IMR-90 (cell line): ENCODE results near the gene SSR2. TPM values are rescaled to one million over a fixed set of nuclear protein-coding genes. Genes with fewer than 3 reads are reported as not detected.

Experiments
- ATAC-seq: fragments of 200-7000 bp; cut with Tn5 transposase; 2 replicates; pipeline ENCODE4 v1.9.1; 2020; ENCODE audit warnings: low read depth, mild to moderate bottlenecking, moderate library complexity
- BruUV-seq: library from RNA; stranded (reverse); fragments of 400-500 nt; replicated peaks from 2 replicates; lab custom pipeline; 2021; lab: Mats Ljungman, UMichigan
- CTCF ChIA-PET: fragments of 300-600 bp; formaldehyde crosslinking; extraction: SDS; loops from one replicate; lab custom pipeline; 2021; ENCODE audit warnings: antibody characterized with exemption; lab: Yijun Ruan, JAX
- POLR2A ChIA-PET: fragments of 300-600 bp; sonication (Branson Sonifier 250); formaldehyde crosslinking; loops from one replicate; lab custom pipeline; 2022; ENCODE audit warnings: antibody characterized with exemption; ENCODE audit not compliant: unreplicated experiment; lab: Charles Lee
- DNase-seq: peaks from one replicate; pipeline ENCODE4 v3.0.0; 2013
- H2AFZ ChIP-seq: replicated peaks from 2 replicates; pipeline ENCODE3; 2013; ENCODE audit warnings: low read length, mild to moderate bottlenecking; ENCODE audit not compliant: poor library complexity
- H2AK5ac ChIP-seq: 2 replicates; pipeline ENCODE4 v1.6.1; 2013; ENCODE audit warnings: low read depth, low read length, inconsistent platforms
- H2AK9ac ChIP-seq: replicated peaks from 2 replicates; pipeline ENCODE3; 2013; ENCODE audit warnings: mild to moderate bottlenecking, low read depth, low read length, moderate library complexity; ENCODE audit not compliant: poor library complexity
- H2BK120ac ChIP-seq: 2 replicates; pipeline ENCODE4 v1.6.1; 2013; ENCODE audit warnings: low read depth, low read length, inconsistent platforms
- H2BK15ac ChIP-seq: 3 replicates; pipeline ENCODE4 v1.6.1; 2013; ENCODE audit warnings: low read depth, low read length, inconsistent platforms
- H2BK20ac ChIP-seq: 2 replicates; pipeline ENCODE4 v1.6.1; 2013; ENCODE audit warnings: low read depth, mild to moderate bottlenecking, inconsistent platforms, low read length, moderate library complexity
- H2BK5ac ChIP-seq: 2 replicates; pipeline ENCODE4 v1.6.1; 2013; ENCODE audit warnings: mild to moderate bottlenecking, low read depth, low read length, inconsistent platforms; ENCODE audit not compliant: poor library complexity, severe bottlenecking
- H3K14ac ChIP-seq: replicated peaks from 2 replicates; pipeline ENCODE4 v1.6.1; 2013; ENCODE audit warnings: low read depth, low read length, inconsistent platforms
- H3K18ac ChIP-seq: 2 replicates; pipeline ENCODE4 v1.6.1; 2013; ENCODE audit warnings: low read depth, low read length, control low read depth
- H3K23ac ChIP-seq: 2 replicates; pipeline ENCODE4 v1.6.1; 2013; ENCODE audit warnings: low read depth, low read length, inconsistent platforms
- H3K27ac ChIP-seq: 2 replicates; pipeline ENCODE4 v1.5.1; 2013; ENCODE audit warnings: mild to moderate bottlenecking, control low read depth, low read length; ENCODE audit not compliant: insufficient read depth
- H3K27me3 ChIP-seq: 2 replicates; pipeline ENCODE4 v1.6.1; 2013; ENCODE audit warnings: low read length; ENCODE audit not compliant: control insufficient read depth, insufficient read depth
- H3K36me3 ChIP-seq: 2 replicates; pipeline ENCODE4 v1.6.1; 2013; ENCODE audit warnings: low read length, mixed read lengths; ENCODE audit not compliant: control insufficient read depth, insufficient read depth
- H3K4ac ChIP-seq: 2 replicates; pipeline ENCODE4 v1.6.1; 2013; ENCODE audit warnings: low read depth, low read length, inconsistent platforms
- H3K4me1 ChIP-seq: 2 replicates; pipeline ENCODE4 v1.6.1; 2013; ENCODE audit warnings: low read length, mixed read lengths; ENCODE audit not compliant: control insufficient read depth, insufficient read depth
- H3K4me2 ChIP-seq: 2 replicates; pipeline ENCODE4 v1.6.1; 2013; ENCODE audit warnings: low read depth, mild to moderate bottlenecking, control low read depth, low read length, moderate library complexity
- H3K4me3 ChIP-seq: 2 replicates; pipeline ENCODE4 v1.5.1; 2013; ENCODE audit warnings: low read depth, mild to moderate bottlenecking, control low read depth, low read length, moderate library complexity; ENCODE audit not compliant: insufficient read depth
- H3K56ac ChIP-seq: 2 replicates; pipeline ENCODE4 v1.6.1; 2013; ENCODE audit warnings: low read length, inconsistent platforms; ENCODE audit not compliant: insufficient read depth; ENCODE audit errors: extremely low read depth
- H3K79me1 ChIP-seq, 2 experiments: 2 replicates each; pipeline ENCODE4 v1.6.1; 2013; ENCODE audit warnings: low read length in 2 of 2, inconsistent platforms in 1 of 2, low read depth in 1 of 2
- H3K9ac ChIP-seq: 2 replicates; pipeline ENCODE4 v1.6.1; 2013; ENCODE audit warnings: low read depth, low read length, control low read depth
- H3K9me1 ChIP-seq: 2 replicates; pipeline ENCODE4 v1.6.1; 2013; ENCODE audit warnings: low read length, inconsistent platforms; ENCODE audit not compliant: insufficient read depth
- H3K9me3 ChIP-seq: 2 replicates; pipeline ENCODE4 v1.6.1; 2013; ENCODE audit warnings: low read length; ENCODE audit not compliant: control insufficient read depth, insufficient read depth
- H4K20me1 ChIP-seq: 2 replicates; pipeline ENCODE4 v1.6.1; 2013; ENCODE audit warnings: low read length, inconsistent platforms; ENCODE audit not compliant: insufficient read depth
- H4K5ac ChIP-seq: 2 replicates; pipeline ENCODE4 v1.6.1; 2013; ENCODE audit warnings: mild to moderate bottlenecking, low read depth, low read length, control low read depth
- H4K8ac ChIP-seq, 2 experiments: 2 replicates each; pipeline ENCODE4 v1.6.1; 2013; ENCODE audit warnings: low read depth in 2 of 2, low read length in 2 of 2, control low read depth in 1 of 2, inconsistent platforms in 1 of 2
- H4K91ac ChIP-seq: 2 replicates; pipeline ENCODE4 v1.6.1; 2013; ENCODE audit warnings: low read depth, low read length, inconsistent platforms; ENCODE audit not compliant: insufficient read depth
- CEBPB ChIP-seq: IDR thresholded peaks from 2 replicates; pipeline ENCODE4 v1.6.1; 2012; ENCODE audit warnings: low read depth, low read length, improper control_type of control experiment
- CTCF ChIP-seq: conservative IDR thresholded peaks from 2 replicates; pipeline ENCODE4 v1.5.1; 2012; ENCODE audit warnings: mild to moderate bottlenecking, low read depth, low read length, improper control_type of control experiment
- ELK1 ChIP-seq: fragments of 150-350 bp; IDR thresholded peaks from 2 replicates; pipeline ENCODE4 v1.6.1; 2016; ENCODE audit warnings: low read depth, mild to moderate bottlenecking, low read length, moderate library complexity, borderline replicate concordance
- FOS ChIP-seq: fragments of 150-350 bp; IDR thresholded peaks from 2 replicates; pipeline ENCODE4 v1.6.1; 2016; ENCODE audit warnings: low read depth, low read length
- MAFK ChIP-seq: IDR thresholded peaks from 2 replicates; pipeline ENCODE4 v1.6.1; 2012; ENCODE audit warnings: low read depth, low read length, improper control_type of control experiment
- MAZ ChIP-seq: IDR thresholded peaks from 2 replicates; pipeline ENCODE4 v1.6.1; 2012; ENCODE audit warnings: low read depth, mild to moderate bottlenecking, low read length, improper control_type of control experiment, moderate library complexity, borderline replicate concordance
- MXI1 ChIP-seq: IDR thresholded peaks from 2 replicates; pipeline ENCODE4 v1.6.1; 2012; ENCODE audit warnings: low read depth, mild to moderate bottlenecking, low read length, moderate library complexity, borderline replicate concordance
- NFE2L2 ChIP-seq: fragments of 150-350 bp; IDR thresholded peaks from 2 replicates; pipeline ENCODE4 v1.6.1; 2016; ENCODE audit warnings: low read depth, mild to moderate bottlenecking, low read length
- POLR2A ChIP-seq: IDR thresholded peaks from 2 replicates; pipeline ENCODE4 v1.6.1; 2012; ENCODE audit warnings: mild to moderate bottlenecking, low read depth, low read length
- RCOR1 ChIP-seq: IDR thresholded peaks from 2 replicates; pipeline ENCODE4 v1.6.1; 2012; ENCODE audit warnings: mild to moderate bottlenecking, low read length, improper control_type of control experiment; ENCODE audit not compliant: insufficient replicate concordance
- RFX5 ChIP-seq: IDR thresholded peaks from 2 replicates; pipeline ENCODE4 v1.8.0; 2012; ENCODE audit warnings: low read depth, mild to moderate bottlenecking, low read length, moderate library complexity
- SMC3 ChIP-seq: fragments of 150-350 bp; IDR thresholded peaks from 2 replicates; pipeline ENCODE4 v1.6.1; 2016; ENCODE audit warnings: low read depth, mild to moderate bottlenecking, antibody characterized with exemption, low read length, moderate library complexity
- USF2 ChIP-seq: fragments of 150-350 bp; IDR thresholded peaks from 2 replicates; pipeline ENCODE4 v1.6.1; 2017; ENCODE audit warnings: mild to moderate bottlenecking, antibody characterized with exemption, low read length, low read depth
- WGBS, 2 experiments: methylation state at CpG; one replicate each; pipeline versions ENCODE4 v1.1.5 to v1.1.7; 2013; ENCODE audit warnings: missing lambda C conversion rate in 2 of 2; ENCODE audit not compliant: insufficient read length in 1 of 2; ENCODE audit errors: extremely low coverage in 2 of 2; 5-methylcytosine and 5-hydroxymethylcytosine counted together
- dilution Hi-C: fragments of 300-500 bp; cut with HindIII; formaldehyde crosslinking; loops from one replicate; pipeline ENCODE4 v1.14.3; 2018; ENCODE audit warnings: low sequenced_read_pairs; ENCODE audit not compliant: unreplicated experiment
- in situ Hi-C: fragments of 300-500 bp; cut with MboI; formaldehyde crosslinking; loops from 3 replicates; pipeline ENCODE4 v1.14.3; 2019; ENCODE audit warnings: low sequenced_read_pairs, inconsistent platforms, mixed read lengths
- intact Hi-C: fragments of 100-400 bp; cut with micrococcal nuclease; formaldehyde crosslinking; loops from 2 replicates; pipeline ENCODE4 v1.10.0; 2022
- polyA plus RNA-seq, 3 experiments: library from polyadenylated mRNA; depleted of rRNA; stranded (reverse); fragments of >200 nt; gene quantifications; 2 replicates each; pipeline ENCODE4 v1.2.3, GENCODE V29; 2012; ENCODE audit warnings: low replicate concordance in 1 of 3
- total RNA-seq: library from RNA; depleted of rRNA; stranded (reverse); fragments of >200 nt; gene quantifications from 2 replicates; pipeline ENCODE4 v1.2.3, GENCODE V29; 2012

Gene SSR2
- total and polyA plus RNA-seq, 2 of the 4 experiments (the other 2 are of a cell fraction) = 553 to 1,264 TPM

GRCh38 chr1:156042828-156043227, 22.1 kb upstream of the SSR2 start:
- H2BK5ac ChIP-seq = no peak overlapping the region
- in situ Hi-C loops (no loop called here), dilution Hi-C loops (no loop called here), intact Hi-C loops (no loop called here)
- H3K79me1 ChIP-seq = 0 out of 4 replicates have a peak, but pooled peaks cover 0 to 3% of the 10 kb centered on the region in 2 experiments
- ChIA-PET POLR2A (no interaction called here), CTCF (no interaction called here)
- H3K4me2 ChIP-seq = no peak overlapping the region
- H2AK9ac ChIP-seq = no peak overlapping the region
- no peak overlapping the region for H4K91ac ChIP-seq
- no TSS peak for BruUV-seq
- H3K27me3 ChIP-seq = no peaks in the 10 kb centered on the region
- TF ChIP-seq MAFK (no peak), RCOR1 (no peak), SMC3 (no peak), MAZ (no peak), CTCF (no peak), NFE2L2 (no peak), POLR2A (no peak), RFX5 (no peak), MXI1 (no peak), USF2 (no peak), ELK1 (no peak), FOS (no peak), CEBPB (no peak)
- no peak overlapping the region for H3K4me3 ChIP-seq
- H3K36me3 ChIP-seq = peaks cover 30% of the 10 kb centered on the region
- H4K20me1 ChIP-seq = peaks cover 4% of the 10 kb centered on the region
- H4K5ac ChIP-seq = no peak overlapping the region
- H3K9me1 ChIP-seq = peaks cover 5% of the 10 kb centered on the region; the same call in 1 of the 2 replicates
- H4K8ac ChIP-seq = no peak overlapping the region
- ATAC-seq (no peak), DNase-seq (no peak)
- peaks cover 5% of the 10 kb centered on the region for H3K4me1 ChIP-seq
- 100% methylated on average over 1 of the region's 3 CpGs; no CpG with 5 or more reads in 1 of the 2 experiments for WGBS, 2 experiments
- no peak overlapping the region for H2AK5ac ChIP-seq
- no peak overlapping the region for H2AFZ ChIP-seq
- no peak overlapping the region for H3K23ac ChIP-seq
- H3K18ac ChIP-seq = no peak overlapping the region
- no peak overlapping the region for H3K56ac ChIP-seq
- no peak overlapping the region for H2BK15ac ChIP-seq
- H3K27ac ChIP-seq = no peak overlapping the region
- no peaks in the 10 kb centered on the region for H3K9me3 ChIP-seq
- no peak overlapping the region for H2BK120ac ChIP-seq
- H2BK20ac ChIP-seq = no peak overlapping the region
- H3K4ac ChIP-seq = no peak overlapping the region
- no peak overlapping the region for H3K14ac ChIP-seq
- H3K9ac ChIP-seq = no peak overlapping the region
